Progenitor cell of endocrine pancreas (in vitro differentiated cells): ENCODE results near the gene OSBPL6. TPM values are rescaled to one million over a fixed set of nuclear protein-coding genes. Genes with fewer than 3 reads are reported as not detected.

ENCODE experiments used
- DNase-seq: peaks from one replicate; pipeline ENCODE4 v3.0.0; 2021; ENCODE audit warnings: low spot score; ENCODE audit not compliant: unreplicated experiment
- H3K27ac Mint-ChIP-seq: 2 replicates; pipeline ENCODE4 v1.8.0; 2021; ENCODE audit warnings: mild to moderate bottlenecking, moderate library complexity, mixed read lengths
- H3K27me3 Mint-ChIP-seq: 2 replicates; pipeline ENCODE4 v1.8.0; 2021; ENCODE audit warnings: mixed read lengths
- H3K36me3 Mint-ChIP-seq: 2 replicates; pipeline ENCODE4 v1.8.0; 2022; ENCODE audit warnings: mixed read lengths; ENCODE audit not compliant: insufficient read depth
- H3K4me1 Mint-ChIP-seq: 2 replicates; pipeline ENCODE4 v1.8.0; 2021; ENCODE audit warnings: low read depth, mixed read lengths
- H3K4me3 Mint-ChIP-seq: 2 replicates; pipeline ENCODE4 v1.8.0; 2021; ENCODE audit warnings: low read depth, mild to moderate bottlenecking, moderate library complexity, mixed read lengths
- H3K9me3 Mint-ChIP-seq: 2 replicates; pipeline ENCODE4 v1.8.0; 2021; ENCODE audit warnings: low read depth, mixed read lengths
- CTCF ChIP-seq: fragments of 200-600 bp; sonication (generic); IDR thresholded peaks from one replicate; pipeline ENCODE4 v1.5.0; 2021; ENCODE audit warnings: antibody characterized with exemption, mild to moderate bottlenecking; ENCODE audit not compliant: unreplicated experiment
- total RNA-seq: library from RNA; stranded (reverse); gene quantifications from 2 replicates; pipeline ENCODE4 v1.2.1, GENCODE V29; 2021

The OSBPL6 gene
- total RNA-seq, 1 donor from 2014 or later: 2.4 TPM

DNA sequence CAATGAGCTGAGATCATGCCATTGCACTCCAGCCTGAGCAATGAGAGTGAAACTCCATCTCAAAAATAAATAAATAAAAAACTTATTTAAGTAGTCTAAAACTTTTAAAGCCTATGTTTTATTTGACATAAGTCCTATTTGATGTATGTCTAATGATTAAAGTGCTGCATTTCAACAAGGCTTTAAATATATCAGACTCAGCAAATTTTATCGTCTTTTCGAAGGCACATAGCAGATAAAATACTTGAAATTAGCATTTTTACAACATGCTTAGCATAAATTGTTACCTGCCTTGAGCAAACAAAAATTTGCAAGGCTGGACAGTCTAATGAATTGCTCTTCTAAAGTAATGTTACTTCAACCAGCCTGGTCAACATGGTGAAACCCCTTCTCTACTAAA is 170.8 kb downstream of the OSBPL6 start:
- Mint-ChIP-seq H3K27me3 (no peaks in the 10 kb centered on the region), H3K36me3 (no peaks in the 10 kb centered on the region), H3K9me3 (no peaks in the 10 kb centered on the region), H3K4me3 (no peak overlapping the region), H3K27ac (no peak overlapping the region), H3K4me1 (no peaks in the 10 kb centered on the region)
- no peak for TF ChIP-seq CTCF
- DNase-seq: no peak

GRCh38 chr2:178366412-178366811 is 172.1 kb downstream of the OSBPL6 start:
- no peak for DNase-seq
- Mint-ChIP-seq H3K9me3 (no peaks in the 10 kb centered on the region), H3K27ac (no peak overlapping the region), H3K36me3 (no peaks in the 10 kb centered on the region), H3K4me3 (no peak overlapping the region), H3K27me3 (no peaks in the 10 kb centered on the region), H3K4me1 (no peaks in the 10 kb centered on the region)
- TF ChIP-seq CTCF: no peak

GRCh38 chr2:178367344-178367743 is 173.0 kb downstream of the OSBPL6 start:
- no peaks in the 10 kb centered on the region for H3K27me3 Mint-ChIP-seq
- no peaks in the 10 kb centered on the region for H3K4me1 Mint-ChIP-seq
- H3K9me3 Mint-ChIP-seq: no peaks in the 10 kb centered on the region
- no peaks in the 10 kb centered on the region for H3K36me3 Mint-ChIP-seq
- H3K4me3 Mint-ChIP-seq: no peak overlapping the region
- DNase-seq: no peak
- no peak overlapping the region for H3K27ac Mint-ChIP-seq
- TF ChIP-seq CTCF: no peak

- Mint-ChIP-seq H3K27ac (no peak overlapping the region), H3K4me3 (no peak overlapping the region), H3K4me1 (peaks cover under 1% of the 10 kb centered on the region), H3K9me3 (no peaks in the 10 kb centered on the region), H3K36me3 (no peaks in the 10 kb centered on the region), H3K27me3 (no peaks in the 10 kb centered on the region)
- TF ChIP-seq CTCF: no peak
- no peak for DNase-seq
These were observed 180.6 kb downstream of the OSBPL6 start for GRCh38 chr2:178374865-178375264.

GRCh38 chr2:178377046-178377445 is 182.7 kb downstream of the OSBPL6 start:
- TF ChIP-seq CTCF: no peak
- no peak for DNase-seq

More at GRCh38 chr2:178377046-178377445, 182.7 kb downstream of the OSBPL6 start:
- Mint-ChIP-seq H3K27ac (no peak overlapping the region), H3K4me1 (peaks cover 1% of the 10 kb centered on the region), H3K36me3 (no peaks in the 10 kb centered on the region), H3K4me3 (no peak overlapping the region), H3K9me3 (no peaks in the 10 kb centered on the region), H3K27me3 (no peaks in the 10 kb centered on the region)
